Smooth muscle cell (in vitro differentiated cells): ENCODE measurements around the gene KRT73. TPM values are rescaled to one million over a fixed set of nuclear protein-coding genes. Genes with fewer than 3 reads are reported as not detected.

Experiments
- DNase-seq: peaks from one replicate; lab custom pipeline; 2025; ENCODE audit not compliant: unreplicated experiment; lab: John Stamatoyannopoulos, UW
- H2AFZ ChIP-seq: fragments of 200-600 bp; sonication (generic); 2 replicates; pipeline ENCODE4 v1.6.0; 2016; ENCODE audit warnings: antibody characterized with exemption, low read depth, mild to moderate bottlenecking
- H3F3A ChIP-seq: fragments of 200-600 bp; sonication (generic); 2 replicates; pipeline ENCODE4 v1.6.0; 2017; ENCODE audit warnings: antibody characterized with exemption, low read depth
- H3K27ac ChIP-seq: fragments of 200-600 bp; sonication (generic); 2 replicates; pipeline ENCODE4 v1.5.1; 2016; ENCODE audit warnings: low read depth, mild to moderate bottlenecking
- H3K27me3 ChIP-seq: fragments of 200-600 bp; sonication (generic); 2 replicates; pipeline ENCODE4 v1.6.1; 2016; ENCODE audit warnings: low read depth, mild to moderate bottlenecking
- H3K36me3 ChIP-seq: fragments of 200-600 bp; sonication (generic); 2 replicates; pipeline ENCODE4 v1.5.1; 2016; ENCODE audit warnings: low read depth
- H3K4me1 ChIP-seq: fragments of 200-600 bp; sonication (generic); 2 replicates; pipeline ENCODE4 v1.5.1; 2016; ENCODE audit warnings: low read depth
- H3K4me2 ChIP-seq: fragments of 200-600 bp; sonication (generic); 2 replicates; pipeline ENCODE4 v1.6.0; 2016; ENCODE audit warnings: mild to moderate bottlenecking
- H3K4me3 ChIP-seq: fragments of 200-600 bp; sonication (generic); 2 replicates; pipeline ENCODE4 v1.5.1; 2016; ENCODE audit warnings: mild to moderate bottlenecking
- H3K79me2 ChIP-seq: fragments of 200-600 bp; sonication (generic); 2 replicates; pipeline ENCODE4 v1.6.0; 2016; ENCODE audit warnings: low read depth, mild to moderate bottlenecking
- H3K9ac ChIP-seq: fragments of 200-600 bp; sonication (generic); 2 replicates; pipeline ENCODE4 v1.6.0; 2016; ENCODE audit warnings: low read depth
- H3K9me3 ChIP-seq: fragments of 200-600 bp; sonication (generic); replicated peaks from 2 replicates; pipeline ENCODE4 v1.5.1; 2016; ENCODE audit warnings: low read depth
- H4K20me1 ChIP-seq: fragments of 200-600 bp; sonication (generic); 2 replicates; pipeline ENCODE4 v1.6.0; 2016; ENCODE audit warnings: low read depth
- CTCF ChIP-seq: fragments of 200-600 bp; sonication (generic); IDR thresholded peaks from 2 replicates; pipeline ENCODE4 v1.5.1; 2017; ENCODE audit warnings: borderline replicate concordance, mild to moderate bottlenecking, antibody characterized with exemption; ENCODE audit not compliant: insufficient read depth, poor library complexity, severe bottlenecking
- WGBS: methylation state at CpG from one replicate; pipeline ENCODE4 v1.1.7; 2016; ENCODE audit warnings: low lambda C conversion rate; 5-methylcytosine and 5-hydroxymethylcytosine counted together
- polyA plus RNA-seq: library from polyadenylated mRNA; unstranded; fragments of >200 nt; fragmentation: Nextera tagmentation; extraction: Ambion mirVana; gene quantifications from 2 replicates; pipeline ENCODE4 v1.2.1, GENCODE V29; 2016
- total RNA-seq: library from RNA; depleted of rRNA; stranded (reverse); fragments of >200 nt; gene quantifications from 2 replicates; pipeline ENCODE4 v1.2.3, GENCODE V29; 2014

The KRT73 gene
- total and polyA plus RNA-seq, 2 experiments from 2014 or later, result not detected

GRCh38 chr12:52559979-52560378 lies 58.4 kb downstream of the KRT73 start:
- Histone ChIP-seq H3K4me3 (no peak overlapping the region), H3K9ac (no peak overlapping the region), H3K27me3 (peaks cover 39% of the 10 kb centered on the region), H3K4me2 (no peak overlapping the region), H3K36me3 (no peaks in the 10 kb centered on the region), H3K79me2 (no peaks in the 10 kb centered on the region), H3F3A (no peaks in the 10 kb centered on the region), H4K20me1 (no peaks in the 10 kb centered on the region), H3K9me3 (no peaks in the 10 kb centered on the region), H2AFZ (no peak overlapping the region), H3K4me1 (no peaks in the 10 kb centered on the region), H3K27ac (no peak overlapping the region)
- DNase-seq, result no peak
- no peak for TF ChIP-seq CTCF
- 93% methylated on average over 4 of the region's 4 CpGs for WGBS

GRCh38 chr12:52558781-52559445 lies 59.4 kb downstream of the KRT73 start:
- no peaks in the 10 kb centered on the region for H3K79me2 ChIP-seq
- H3K36me3 ChIP-seq, result no peaks in the 10 kb centered on the region
- TF ChIP-seq CTCF, result no peak
- 91% methylated on average over 8 of the region's 8 CpGs for WGBS
- no peaks in the 10 kb centered on the region for H3F3A ChIP-seq
- H3K27me3 ChIP-seq, result peaks cover 30% of the 10 kb centered on the region
- no peak overlapping the region for H3K4me3 ChIP-seq
- H3K4me2 ChIP-seq, result no peak overlapping the region
- no peaks in the 10 kb centered on the region for H3K4me1 ChIP-seq
- no peak overlapping the region for H3K9ac ChIP-seq
- H4K20me1 ChIP-seq, result no peaks in the 10 kb centered on the region
- no peak overlapping the region for H2AFZ ChIP-seq
- H3K27ac ChIP-seq, result no peak overlapping the region
- no peaks in the 10 kb centered on the region for H3K9me3 ChIP-seq
- no peak for DNase-seq

Other genes with a start within 250 kb of the KRT73 start
- gene KRT84, start 232.9 kb downstream of the KRT73 start, total RNA-seq, result 5.6 and 8.0 TPM in 2 replicates
- 0.09 and 2.1 TPM in 2 replicates for gene KRT84, start 232.9 kb downstream of the KRT73 start, polyA plus RNA-seq
- gene KRT82, start 212.2 kb downstream of the KRT73 start, total RNA-seq, result not detected in 2 replicates
- 0.23 TPM in 1 of 2 replicates, not detected in the other for gene KRT82, start 212.2 kb downstream of the KRT73 start, polyA plus RNA-seq
- 0.94 and 1.9 TPM in 2 replicates for gene KRT75, start 184.2 kb downstream of the KRT73 start, total RNA-seq
- gene KRT75, start 184.2 kb downstream of the KRT73 start, polyA plus RNA-seq, result 0.37 TPM in 1 of 2 replicates, not detected in the other
- 279 and 336 TPM in 2 replicates for gene KRT6B, start 166.4 kb downstream of the KRT73 start, total RNA-seq
- gene KRT6B, start 166.4 kb downstream of the KRT73 start, polyA plus RNA-seq, result 248 and 250 TPM in 2 replicates
- gene KRT6C, start 144.8 kb downstream of the KRT73 start, total RNA-seq, result 30.2 and 32.6 TPM in 2 replicates
- 22.0 and 26.5 TPM in 2 replicates for gene KRT6C, start 144.8 kb downstream of the KRT73 start, polyA plus RNA-seq
- gene KRT6A, start 125.3 kb downstream of the KRT73 start, total RNA-seq, result 985 and 1,128 TPM in 2 replicates
- gene KRT6A, start 125.3 kb downstream of the KRT73 start, polyA plus RNA-seq, result 460 and 992 TPM in 2 replicates
- 152 and 209 TPM in 2 replicates for gene KRT5, start 98.2 kb downstream of the KRT73 start, total RNA-seq
- gene KRT5, start 98.2 kb downstream of the KRT73 start, polyA plus RNA-seq, result 67.2 and 198 TPM in 2 replicates
- gene KRT71, start 65.4 kb downstream of the KRT73 start, total RNA-seq, result not detected in 2 replicates
- not detected in 2 replicates for gene KRT71, start 65.4 kb downstream of the KRT73 start, polyA plus RNA-seq
- 0.22 TPM in 1 of 2 replicates, not detected in the other for gene KRT74, start 44.7 kb downstream of the KRT73 start, total RNA-seq
- not detected in 2 replicates for gene KRT74, start 44.7 kb downstream of the KRT73 start, polyA plus RNA-seq
- not detected in 2 replicates for gene KRT72, start 17.1 kb downstream of the KRT73 start, total RNA-seq
- not detected in 2 replicates for gene KRT72, start 17.1 kb downstream of the KRT73 start, polyA plus RNA-seq
- not detected in 2 replicates for gene KRT2, start 33.7 kb upstream of the KRT73 start, total RNA-seq
- gene KRT2, start 33.7 kb upstream of the KRT73 start, polyA plus RNA-seq, result not detected in 2 replicates
- gene KRT1, start 61.8 kb upstream of the KRT73 start, total RNA-seq, result 11.1 and 13.5 TPM in 2 replicates
- 3.1 and 5.6 TPM in 2 replicates for gene KRT1, start 61.8 kb upstream of the KRT73 start, polyA plus RNA-seq
- 3.8 TPM in 1 of 2 replicates, not detected in the other for gene KRT77, start 85.0 kb upstream of the KRT73 start, total RNA-seq
- not detected in 2 replicates for gene KRT77, start 85.0 kb upstream of the KRT73 start, polyA plus RNA-seq
- gene KRT76, start 158.8 kb upstream of the KRT73 start, total RNA-seq, result not detected in 2 replicates
- not detected in 2 replicates for gene KRT76, start 158.8 kb upstream of the KRT73 start, polyA plus RNA-seq
- not detected in 2 replicates for gene KRT3, start 177.6 kb upstream of the KRT73 start, total RNA-seq
- not detected in 2 replicates for gene KRT3, start 177.6 kb upstream of the KRT73 start, polyA plus RNA-seq
- gene KRT4, start 195.6 kb upstream of the KRT73 start, total RNA-seq, result 0.45 TPM in 1 of 2 replicates, not detected in the other
- not detected in 2 replicates for gene KRT4, start 195.6 kb upstream of the KRT73 start, polyA plus RNA-seq
- gene KRT79, start 215.8 kb upstream of the KRT73 start, total RNA-seq, result 0.85 and 3.4 TPM in 2 replicates
- 4.1 and 5.5 TPM in 2 replicates for gene KRT79, start 215.8 kb upstream of the KRT73 start, polyA plus RNA-seq
- 1.2 and 2.7 TPM in 2 replicates for gene KRT78, start 230.4 kb upstream of the KRT73 start, total RNA-seq
- gene KRT78, start 230.4 kb upstream of the KRT73 start, polyA plus RNA-seq, result 1.6 TPM in 1 of 2 replicates, not detected in the other